MM.1S (cell line): ENCODE measurements around the gene ARHGAP31.

ENCODE experiments used
- DNase-seq: peaks from one replicate; pipeline ENCODE4 v3.0.0-alpha.2; 2015
- H2AFZ ChIP-seq: fragments of 300-600 bp; sonication (generic); 2 replicates; pipeline ENCODE4 v1.6.0; 2016; ENCODE audit warnings: antibody characterized with exemption, low read length
- H3F3A ChIP-seq: fragments of 300-600 bp; sonication (generic); 2 replicates; pipeline ENCODE4 v1.6.1; 2016; ENCODE audit warnings: mild to moderate bottlenecking, antibody characterized with exemption, low read length, moderate library complexity, mixed read lengths; ENCODE audit not compliant: insufficient read depth
- H3K27ac ChIP-seq: fragments of 300-600 bp; sonication (generic); 2 replicates; pipeline ENCODE4 v1.5.1; 2016; ENCODE audit warnings: mild to moderate bottlenecking, low read length
- H3K27me3 ChIP-seq: fragments of 300-600 bp; sonication (generic); replicated peaks from 2 replicates; pipeline ENCODE4 v1.6.0; 2016; ENCODE audit warnings: low read length; ENCODE audit not compliant: insufficient read depth
- H3K36me3 ChIP-seq: fragments of 300-600 bp; sonication (generic); replicated peaks from 2 replicates; pipeline ENCODE4 v1.6.1; 2016; ENCODE audit warnings: mild to moderate bottlenecking, low read length, mixed read lengths; ENCODE audit not compliant: insufficient read depth
- H3K4me1 ChIP-seq: fragments of 300-600 bp; sonication (generic); 2 replicates; pipeline ENCODE4 v1.6.1; 2016; ENCODE audit warnings: low read length, mixed read lengths
- H3K4me2 ChIP-seq: fragments of 300-600 bp; sonication (generic); 2 replicates; pipeline ENCODE4 v1.6.0; 2016; ENCODE audit warnings: low read depth, low read length
- H3K4me3 ChIP-seq: fragments of 300-600 bp; sonication (generic); 2 replicates; pipeline ENCODE4 v1.5.1; 2016; ENCODE audit warnings: low read length, mixed read lengths
- H3K79me2 ChIP-seq: fragments of 300-600 bp; sonication (generic); 2 replicates; pipeline ENCODE4 v1.6.1; 2016; ENCODE audit warnings: mixed run types, low read length, mixed read lengths
- H3K9ac ChIP-seq: fragments of 300-600 bp; sonication (generic); 2 replicates; pipeline ENCODE4 v1.6.1; 2016; ENCODE audit warnings: low read length, mixed read lengths
- H3K9me2 ChIP-seq: fragments of 300-600 bp; sonication (generic); replicated peaks from 2 replicates; pipeline ENCODE4 v1.6.1; 2016; ENCODE audit warnings: mild to moderate bottlenecking, low read length, mixed read lengths; ENCODE audit not compliant: insufficient read depth
- H3K9me3 ChIP-seq: fragments of 300-600 bp; sonication (generic); replicated peaks from 2 replicates; pipeline ENCODE4 v1.6.1; 2016; ENCODE audit warnings: mild to moderate bottlenecking, low read length, mixed read lengths; ENCODE audit not compliant: insufficient read depth
- H4K20me1 ChIP-seq: fragments of 300-600 bp; sonication (generic); 2 replicates; pipeline ENCODE4 v1.6.1; 2016; ENCODE audit warnings: mild to moderate bottlenecking, low read length, moderate library complexity, mixed read lengths; ENCODE audit not compliant: insufficient read depth
- EZH2 ChIP-seq: fragments of 300-600 bp; sonication (generic); optimal IDR thresholded peaks from 2 replicates; pipeline ENCODE3; 2017; ENCODE audit warnings: low read depth, mild to moderate bottlenecking, antibody characterized with exemption, low read length, mixed read lengths
- EZH2phosphoT487 ChIP-seq: fragments of 300-600 bp; sonication (generic); IDR thresholded peaks from 2 replicates; pipeline ENCODE4 v1.6.1; 2018; ENCODE audit warnings: antibody characterized with exemption, low read length
- TF ChIP-seq, protein P1 (sequence below): fragments of 300-600 bp; sonication (generic); IDR thresholded peaks from 2 replicates; pipeline ENCODE4 v1.5.1; 2016; ENCODE audit warnings: antibody characterized with exemption, low read length, mixed read lengths

The ARHGAP31 gene

DNA sequence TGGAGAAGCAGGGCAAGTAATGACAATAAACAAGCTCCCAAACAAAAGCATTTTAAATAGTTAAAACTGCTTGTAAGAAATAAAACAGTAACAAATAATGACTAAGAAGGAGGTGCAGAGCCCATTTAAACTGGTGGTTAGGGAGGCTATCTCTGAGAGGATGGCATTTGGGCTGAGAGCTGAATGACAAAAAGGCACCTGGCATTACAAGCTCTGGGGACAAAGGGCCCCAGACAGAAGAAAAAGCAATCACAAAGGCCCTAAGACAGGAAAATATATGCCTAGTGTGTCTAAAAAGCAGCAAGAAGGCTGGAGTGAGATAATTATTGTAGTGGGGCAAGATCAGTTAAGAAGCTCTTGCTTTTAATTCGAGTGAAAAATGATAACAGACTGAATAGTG, 159.6 kb downstream of the ARHGAP31 start:
- H3F3A ChIP-seq = no peaks in the 10 kb centered on the region
- H3K4me3 ChIP-seq = no peak overlapping the region
- H3K36me3 ChIP-seq = peaks cover 16% of the 10 kb centered on the region; the same call in 1 of the 2 replicates
- H4K20me1 ChIP-seq = no peaks in the 10 kb centered on the region
- no peaks in the 10 kb centered on the region for H3K27me3 ChIP-seq
- H3K9me2 ChIP-seq = no peaks in the 10 kb centered on the region
- H3K9me3 ChIP-seq = no peaks in the 10 kb centered on the region
- H3K79me2 ChIP-seq = peaks cover 60% of the 10 kb centered on the region
- no peak overlapping the region for H3K4me2 ChIP-seq
- TF ChIP-seq EZH2phosphoT487 (no peak), EZH2 (no peak)
- TF ChIP-seq, protein P1, sequence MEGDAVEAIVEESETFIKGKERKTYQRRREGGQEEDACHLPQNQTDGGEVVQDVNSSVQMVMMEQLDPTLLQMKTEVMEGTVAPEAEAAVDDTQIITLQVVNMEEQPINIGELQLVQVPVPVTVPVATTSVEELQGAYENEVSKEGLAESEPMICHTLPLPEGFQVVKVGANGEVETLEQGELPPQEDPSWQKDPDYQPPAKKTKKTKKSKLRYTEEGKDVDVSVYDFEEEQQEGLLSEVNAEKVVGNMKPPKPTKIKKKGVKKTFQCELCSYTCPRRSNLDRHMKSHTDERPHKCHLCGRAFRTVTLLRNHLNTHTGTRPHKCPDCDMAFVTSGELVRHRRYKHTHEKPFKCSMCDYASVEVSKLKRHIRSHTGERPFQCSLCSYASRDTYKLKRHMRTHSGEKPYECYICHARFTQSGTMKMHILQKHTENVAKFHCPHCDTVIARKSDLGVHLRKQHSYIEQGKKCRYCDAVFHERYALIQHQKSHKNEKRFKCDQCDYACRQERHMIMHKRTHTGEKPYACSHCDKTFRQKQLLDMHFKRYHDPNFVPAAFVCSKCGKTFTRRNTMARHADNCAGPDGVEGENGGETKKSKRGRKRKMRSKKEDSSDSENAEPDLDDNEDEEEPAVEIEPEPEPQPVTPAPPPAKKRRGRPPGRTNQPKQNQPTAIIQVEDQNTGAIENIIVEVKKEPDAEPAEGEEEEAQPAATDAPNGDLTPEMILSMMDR = no peak
- no peak overlapping the region for H2AFZ ChIP-seq
- no peak overlapping the region for H3K27ac ChIP-seq
- H3K4me1 ChIP-seq = peaks cover under 1% of the 10 kb centered on the region
- DNase-seq = no peak
- no peak overlapping the region for H3K9ac ChIP-seq

GRCh38 chr3:119456469-119456868, 162.3 kb downstream of the ARHGAP31 start:
- Histone ChIP-seq H3K9me3 (no peaks in the 10 kb centered on the region), H3F3A (no peaks in the 10 kb centered on the region), H2AFZ (no peak overlapping the region), H3K4me2 (no peak overlapping the region), H3K9ac (no peak overlapping the region), H4K20me1 (no peaks in the 10 kb centered on the region), H3K79me2 (peaks cover 70% of the 10 kb centered on the region), H3K4me1 (peaks cover 16% of the 10 kb centered on the region), H3K36me3 (peaks cover 23% of the 10 kb centered on the region), H3K27me3 (no peaks in the 10 kb centered on the region), H3K9me2 (no peaks in the 10 kb centered on the region), H3K4me3 (no peak overlapping the region), H3K27ac (no peak overlapping the region)
- TF ChIP-seq EZH2 (no peak), EZH2phosphoT487 (no peak)
- TF ChIP-seq, protein P1 = no peak
- DNase-seq = no peak

- H3K9me3 ChIP-seq = no peaks in the 10 kb centered on the region
- H3K36me3 ChIP-seq = peaks cover 23% of the 10 kb centered on the region
- H3K9ac ChIP-seq = no peak overlapping the region
- no peaks in the 10 kb centered on the region for H3K9me2 ChIP-seq
- no peaks in the 10 kb centered on the region for H3F3A ChIP-seq
- no peaks in the 10 kb centered on the region for H3K27me3 ChIP-seq
- H3K79me2 ChIP-seq = peaks cover 78% of the 10 kb centered on the region
- DNase-seq = no peak
- H3K27ac ChIP-seq = no peak overlapping the region
- no peak overlapping the region for H3K4me3 ChIP-seq
- H3K4me1 ChIP-seq = peaks cover 24% of the 10 kb centered on the region
- no peaks in the 10 kb centered on the region for H4K20me1 ChIP-seq
- H2AFZ ChIP-seq = no peak overlapping the region
- TF ChIP-seq EZH2 = no peak
- TF ChIP-seq EZH2phosphoT487 = no peak
- TF ChIP-seq, protein P1 = no peak
- no peak overlapping the region for H3K4me2 ChIP-seq
Measured at GRCh38 chr3:119457246-119457645, 163.1 kb downstream of the ARHGAP31 start.
